Measurements from ENCODE around the gene PCNX2. TPM values are rescaled to one million over a fixed set of nuclear protein-coding genes. Genes with fewer than 3 reads are reported as not detected.

PCNX2 gene
- total and polyA plus RNA-seq, 2 of the 8 experiments (the other 6 are each of a cell fraction or from before 2014, with no cell fraction given): 46.1 to 57.6 TPM

- no peak for TF ChIP-seq ASH2L (IDR thresholded peaks at IDR 0.05; ENCODE audit: low read length)
- no peak for TF ChIP-seq E2F6 (IDR thresholded peaks at IDR 0.05)
These were observed 313.1 kb downstream of the PCNX2 start (continued) for GRCh38 chr1:232982238-232982944.
